ENCODE measurements around the gene RXRA. TPM values are rescaled to one million over a fixed set of nuclear protein-coding genes. Genes with fewer than 3 reads are reported as not detected.

Gene RXRA
- total RNA-seq, 1 donor from 2014 or later: 85.7 TPM

DNA sequence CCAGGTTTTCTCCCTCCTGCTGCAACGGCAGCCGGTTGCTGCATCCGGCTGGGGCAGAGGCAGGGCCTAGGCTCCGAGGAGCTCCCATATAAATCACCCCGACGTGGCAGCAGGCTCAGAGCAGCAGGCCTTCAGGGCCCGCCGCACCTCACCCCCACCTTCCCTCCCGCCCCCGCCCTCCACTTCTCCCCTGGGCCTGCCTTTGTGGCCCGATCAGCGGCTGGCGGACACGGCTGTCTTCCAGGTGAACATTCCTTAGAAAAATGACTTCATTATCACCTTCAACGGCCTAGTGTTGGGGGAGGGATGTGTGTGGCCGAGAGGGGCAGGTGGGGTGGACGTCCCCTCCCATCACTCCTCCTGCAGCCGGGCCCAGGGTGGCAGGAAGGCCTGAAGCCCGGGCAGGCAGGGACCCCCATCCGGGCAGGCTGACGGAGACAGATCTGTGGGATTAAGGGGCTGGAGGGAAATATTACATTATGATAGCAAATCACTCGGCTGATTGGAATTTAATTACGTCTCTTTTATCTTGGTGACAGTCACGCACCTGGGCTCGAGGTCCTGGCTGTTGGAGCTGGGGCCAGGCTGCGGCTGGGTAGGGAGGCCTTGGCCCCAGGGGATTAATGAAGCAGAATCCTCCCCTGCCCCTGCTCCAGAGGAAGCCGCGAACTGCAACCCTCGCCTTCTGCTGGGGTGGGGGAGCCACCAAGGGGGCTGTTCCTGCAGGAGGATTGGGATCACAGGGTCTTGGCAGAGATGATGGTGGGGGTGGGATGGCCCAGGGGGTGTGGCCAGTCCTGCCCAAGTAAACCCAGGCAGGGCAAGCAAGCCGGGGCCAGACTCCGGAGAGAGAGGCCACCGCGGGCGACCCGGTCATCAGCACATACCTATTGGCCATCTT is 38.4 kb upstream of the RXRA start:
- TF ChIP-seq, protein P1, sequence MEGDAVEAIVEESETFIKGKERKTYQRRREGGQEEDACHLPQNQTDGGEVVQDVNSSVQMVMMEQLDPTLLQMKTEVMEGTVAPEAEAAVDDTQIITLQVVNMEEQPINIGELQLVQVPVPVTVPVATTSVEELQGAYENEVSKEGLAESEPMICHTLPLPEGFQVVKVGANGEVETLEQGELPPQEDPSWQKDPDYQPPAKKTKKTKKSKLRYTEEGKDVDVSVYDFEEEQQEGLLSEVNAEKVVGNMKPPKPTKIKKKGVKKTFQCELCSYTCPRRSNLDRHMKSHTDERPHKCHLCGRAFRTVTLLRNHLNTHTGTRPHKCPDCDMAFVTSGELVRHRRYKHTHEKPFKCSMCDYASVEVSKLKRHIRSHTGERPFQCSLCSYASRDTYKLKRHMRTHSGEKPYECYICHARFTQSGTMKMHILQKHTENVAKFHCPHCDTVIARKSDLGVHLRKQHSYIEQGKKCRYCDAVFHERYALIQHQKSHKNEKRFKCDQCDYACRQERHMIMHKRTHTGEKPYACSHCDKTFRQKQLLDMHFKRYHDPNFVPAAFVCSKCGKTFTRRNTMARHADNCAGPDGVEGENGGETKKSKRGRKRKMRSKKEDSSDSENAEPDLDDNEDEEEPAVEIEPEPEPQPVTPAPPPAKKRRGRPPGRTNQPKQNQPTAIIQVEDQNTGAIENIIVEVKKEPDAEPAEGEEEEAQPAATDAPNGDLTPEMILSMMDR (IDR thresholded peaks at IDR 0.05): no peak

GRCh38 chr9:134288746-134289145 is 37.5 kb upstream of the RXRA start:
- Histone ChIP-seq H3K9me3 (no peaks in the 10 kb centered on the region), H3K4me1 (peaks cover 7% of the 10 kb centered on the region), H3K27me3 (ENCODE audit: low read depth) (no peaks in the 10 kb centered on the region), H3K36me3 (no peaks in the 10 kb centered on the region), H3K27ac (no peak overlapping the region), H3K4me3 (no peak overlapping the region)
- ATAC-seq: no peak
- TF ChIP-seq, protein P1 (IDR thresholded peaks at IDR 0.05): no peak
- intact Hi-C loops (cut with DNase I): no loop called here
- DNase-seq: peak; percentile 30

More for the DNA sequence above, 38.4 kb upstream of the RXRA start:
- DNase-seq: peak; percentile 39
- intact Hi-C loops (cut with DNase I): no loop called here
- no peak for ATAC-seq
- no peaks in the 10 kb centered on the region for H3K36me3 ChIP-seq
- no peak overlapping the region for H3K4me3 ChIP-seq
- no peak overlapping the region for H3K27ac ChIP-seq
- H3K9me3 ChIP-seq: no peaks in the 10 kb centered on the region
- no peaks in the 10 kb centered on the region for H3K4me1 ChIP-seq
- no peaks in the 10 kb centered on the region for H3K27me3 ChIP-seq (ENCODE audit: low read depth)

DNA sequence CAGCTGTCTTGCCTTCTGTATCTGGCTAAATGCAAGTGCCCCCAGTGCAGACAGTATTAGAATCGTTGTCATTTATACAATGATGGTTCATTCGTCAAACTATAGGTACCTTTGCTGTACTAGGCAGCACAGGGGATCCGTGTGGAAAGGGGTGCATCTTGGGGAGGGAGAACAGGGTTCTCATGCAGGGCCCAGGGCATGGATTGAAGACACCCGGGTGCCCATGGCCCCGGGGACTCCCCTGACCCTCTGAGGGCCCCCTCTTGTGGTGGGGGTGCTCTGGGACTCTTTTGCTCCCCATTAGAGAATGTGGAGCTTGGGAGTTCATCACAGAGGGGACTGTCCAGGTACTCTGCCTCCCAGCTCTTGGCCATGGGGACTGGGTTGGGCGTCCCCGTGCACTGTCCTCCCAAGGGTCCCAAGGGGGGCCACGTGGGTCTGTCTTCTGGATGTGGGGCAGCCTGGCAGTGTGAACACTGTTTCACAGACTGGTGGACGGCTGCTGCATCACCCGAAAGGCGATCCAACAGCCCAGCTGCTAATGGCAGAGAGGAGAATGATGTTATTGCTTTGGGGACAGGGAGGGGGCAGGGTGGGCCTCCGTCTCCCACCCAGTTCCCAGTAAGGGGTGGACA is 36.9 kb upstream of the RXRA start:
- Histone ChIP-seq H3K4me1 (peaks cover 13% of the 10 kb centered on the region), H3K27me3 (ENCODE audit: low read depth) (no peaks in the 10 kb centered on the region), H3K4me3 (no peak overlapping the region), H3K36me3 (no peaks in the 10 kb centered on the region), H3K27ac (no peak overlapping the region), H3K9me3 (no peaks in the 10 kb centered on the region)
- intact Hi-C loops (cut with DNase I): no loop called here
- TF ChIP-seq, protein P1 (IDR thresholded peaks at IDR 0.05): no peak
- ATAC-seq: no peak
- peak; percentile 20 for DNase-seq

GRCh38 chr9:134290603-134291451 is 35.4 kb upstream of the RXRA start:
- intact Hi-C loops (cut with DNase I): no loop called here
- Histone ChIP-seq H3K36me3 (no peaks in the 10 kb centered on the region), H3K9me3 (no peaks in the 10 kb centered on the region), H3K27me3 (ENCODE audit: low read depth) (no peaks in the 10 kb centered on the region), H3K4me1 (peaks cover 14% of the 10 kb centered on the region), H3K4me3 (no peak overlapping the region), H3K27ac (no peak overlapping the region)
- no peak for ATAC-seq
- TF ChIP-seq, protein P1 (IDR thresholded peaks at IDR 0.05): no peak
- DNase-seq: peak; percentile 22

DNA sequence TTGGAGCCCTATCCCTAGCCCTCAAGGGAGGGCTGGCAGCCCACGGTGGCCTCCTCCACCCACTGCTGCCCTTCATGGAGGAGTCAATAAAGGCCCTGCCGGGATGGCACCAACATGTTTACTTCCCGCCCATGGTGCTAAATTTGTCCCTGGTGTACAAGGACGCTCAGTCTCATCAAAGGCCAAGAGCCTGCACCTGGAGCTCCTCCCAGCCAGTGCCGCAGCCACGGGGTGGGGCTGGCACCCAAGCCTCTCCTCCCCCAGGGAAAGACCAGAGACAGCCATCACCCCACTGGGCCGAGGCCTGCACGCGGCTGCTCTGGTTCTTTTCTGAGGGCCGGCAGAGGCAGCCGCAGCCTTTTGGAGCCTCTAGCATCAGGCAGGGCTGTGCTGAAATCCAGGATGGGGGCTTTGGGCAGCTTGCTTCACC is 34.8 kb upstream of the RXRA start:
- H3K9me3 ChIP-seq: no peaks in the 10 kb centered on the region
- ATAC-seq (no peak), DNase-seq (peak; percentile 28)
- H3K36me3 ChIP-seq: no peaks in the 10 kb centered on the region
- TF ChIP-seq, protein P1 (IDR thresholded peaks at IDR 0.05): no peak
- intact Hi-C loops (cut with DNase I): no loop called here
- H3K4me3 ChIP-seq: no peak overlapping the region
- peaks cover 14% of the 10 kb centered on the region for H3K4me1 ChIP-seq
- H3K27ac ChIP-seq: no peak overlapping the region
- no peaks in the 10 kb centered on the region for H3K27me3 ChIP-seq (ENCODE audit: low read depth)

Data from lower lobe of right lung (tissue), 2 donors.